ENCODE results near the gene NIFK.

NIFK gene
- long read RNA-seq, transcript NIFK-201 (7 exons, 1,734 nt), result major isoform, 254 of 271 reads
- long read RNA-seq, partial matches to known transcripts, result 2 of 271 reads
- long read RNA-seq, other reads (novel, unspliced or antisense), result 9 of 271 reads

DNA sequence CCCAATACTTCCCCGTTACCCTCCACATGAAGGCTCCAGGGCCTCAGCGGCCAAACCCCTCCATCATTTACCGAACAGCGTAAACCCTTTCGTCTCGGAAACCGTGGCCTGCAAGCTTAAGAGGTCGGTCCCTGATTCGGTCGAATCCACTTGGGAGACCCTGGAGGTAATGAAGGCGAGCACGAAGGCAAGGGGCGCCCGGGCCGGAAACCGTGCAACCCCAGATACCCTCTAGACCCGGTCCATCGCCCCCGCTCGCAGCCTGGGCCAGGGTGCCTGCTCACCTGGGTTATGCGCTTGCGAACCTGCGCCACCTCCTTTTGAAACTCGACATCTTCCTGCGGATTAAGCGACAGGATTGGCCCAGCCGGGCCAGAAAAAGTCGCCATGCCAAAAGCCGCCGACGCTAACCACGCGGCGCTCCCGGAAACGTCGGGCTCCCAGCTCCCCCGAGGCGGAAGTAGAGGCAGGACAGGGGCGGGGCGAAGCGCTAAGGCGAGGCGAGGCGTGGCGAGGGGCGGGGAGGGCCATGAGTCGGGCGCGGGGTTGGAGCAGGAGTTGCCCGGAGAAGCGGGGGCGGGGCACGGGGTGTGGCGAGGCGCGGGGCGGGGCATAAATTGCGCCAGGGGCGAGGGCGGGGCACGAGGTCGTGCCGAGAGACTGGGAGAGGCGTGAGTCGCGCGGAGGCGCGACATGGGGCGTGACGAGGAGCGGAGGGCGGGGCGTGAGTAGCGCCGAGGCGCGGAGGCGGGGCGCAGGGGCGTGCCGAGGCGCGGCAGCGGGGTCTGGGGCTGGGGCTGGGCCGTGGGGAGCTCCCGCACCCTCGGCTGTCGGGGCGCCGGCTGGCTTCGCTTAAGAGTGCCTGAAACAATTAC is at the start of gene NIFK:
NIFK (minus strand) TSS at position 414 of the 875 bp plus-strand sequence; CDS start at position 389, 25 bp downstream.
- Histone ChIP-seq H3K27me3 (ENCODE audit: insufficient read depth, poor library complexity, severe bottlenecking) (no peaks in the 10 kb centered on the region), H3K27ac (replicated peaks) (peak within 1 kb of the TSS; percentile 88), H3K4me3 (replicated peaks; ENCODE audit: insufficient read depth, low read length) (peak within 1 kb of the TSS; percentile 96)
- peak; percentile 95 to 99 for DNase-seq (ENCODE audit: low read depth in 1 of 2, low spot score in 1 of 2)
- TF ChIP-seq, protein P1, sequence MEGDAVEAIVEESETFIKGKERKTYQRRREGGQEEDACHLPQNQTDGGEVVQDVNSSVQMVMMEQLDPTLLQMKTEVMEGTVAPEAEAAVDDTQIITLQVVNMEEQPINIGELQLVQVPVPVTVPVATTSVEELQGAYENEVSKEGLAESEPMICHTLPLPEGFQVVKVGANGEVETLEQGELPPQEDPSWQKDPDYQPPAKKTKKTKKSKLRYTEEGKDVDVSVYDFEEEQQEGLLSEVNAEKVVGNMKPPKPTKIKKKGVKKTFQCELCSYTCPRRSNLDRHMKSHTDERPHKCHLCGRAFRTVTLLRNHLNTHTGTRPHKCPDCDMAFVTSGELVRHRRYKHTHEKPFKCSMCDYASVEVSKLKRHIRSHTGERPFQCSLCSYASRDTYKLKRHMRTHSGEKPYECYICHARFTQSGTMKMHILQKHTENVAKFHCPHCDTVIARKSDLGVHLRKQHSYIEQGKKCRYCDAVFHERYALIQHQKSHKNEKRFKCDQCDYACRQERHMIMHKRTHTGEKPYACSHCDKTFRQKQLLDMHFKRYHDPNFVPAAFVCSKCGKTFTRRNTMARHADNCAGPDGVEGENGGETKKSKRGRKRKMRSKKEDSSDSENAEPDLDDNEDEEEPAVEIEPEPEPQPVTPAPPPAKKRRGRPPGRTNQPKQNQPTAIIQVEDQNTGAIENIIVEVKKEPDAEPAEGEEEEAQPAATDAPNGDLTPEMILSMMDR (IDR thresholded peaks at IDR 0.05; ENCODE audit: insufficient read depth, low read length), result no peak
- TF ChIP-seq POLR2AphosphoS5 (IDR thresholded peaks at IDR 0.05; ENCODE audit: low read depth) (peak; percentile 84), GABPA (IDR thresholded peaks at IDR 0.05; ENCODE audit: low read depth) (peak; percentile 83), SPI1 (IDR thresholded peaks at IDR 0.05; ENCODE audit: borderline replicate concordance, low read depth) (no peak; the same call in 1 of the 2 replicates)
- TF ChIP-seq, protein P2, sequence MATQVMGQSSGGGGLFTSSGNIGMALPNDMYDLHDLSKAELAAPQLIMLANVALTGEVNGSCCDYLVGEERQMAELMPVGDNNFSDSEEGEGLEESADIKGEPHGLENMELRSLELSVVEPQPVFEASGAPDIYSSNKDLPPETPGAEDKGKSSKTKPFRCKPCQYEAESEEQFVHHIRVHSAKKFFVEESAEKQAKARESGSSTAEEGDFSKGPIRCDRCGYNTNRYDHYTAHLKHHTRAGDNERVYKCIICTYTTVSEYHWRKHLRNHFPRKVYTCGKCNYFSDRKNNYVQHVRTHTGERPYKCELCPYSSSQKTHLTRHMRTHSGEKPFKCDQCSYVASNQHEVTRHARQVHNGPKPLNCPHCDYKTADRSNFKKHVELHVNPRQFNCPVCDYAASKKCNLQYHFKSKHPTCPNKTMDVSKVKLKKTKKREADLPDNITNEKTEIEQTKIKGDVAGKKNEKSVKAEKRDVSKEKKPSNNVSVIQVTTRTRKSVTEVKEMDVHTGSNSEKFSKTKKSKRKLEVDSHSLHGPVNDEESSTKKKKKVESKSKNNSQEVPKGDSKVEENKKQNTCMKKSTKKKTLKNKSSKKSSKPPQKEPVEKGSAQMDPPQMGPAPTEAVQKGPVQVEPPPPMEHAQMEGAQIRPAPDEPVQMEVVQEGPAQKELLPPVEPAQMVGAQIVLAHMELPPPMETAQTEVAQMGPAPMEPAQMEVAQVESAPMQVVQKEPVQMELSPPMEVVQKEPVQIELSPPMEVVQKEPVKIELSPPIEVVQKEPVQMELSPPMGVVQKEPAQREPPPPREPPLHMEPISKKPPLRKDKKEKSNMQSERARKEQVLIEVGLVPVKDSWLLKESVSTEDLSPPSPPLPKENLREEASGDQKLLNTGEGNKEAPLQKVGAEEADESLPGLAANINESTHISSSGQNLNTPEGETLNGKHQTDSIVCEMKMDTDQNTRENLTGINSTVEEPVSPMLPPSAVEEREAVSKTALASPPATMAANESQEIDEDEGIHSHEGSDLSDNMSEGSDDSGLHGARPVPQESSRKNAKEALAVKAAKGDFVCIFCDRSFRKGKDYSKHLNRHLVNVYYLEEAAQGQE (IDR thresholded peaks at IDR 0.05; ENCODE audit: insufficient replicate concordance, low read depth), result no peak

DNA sequence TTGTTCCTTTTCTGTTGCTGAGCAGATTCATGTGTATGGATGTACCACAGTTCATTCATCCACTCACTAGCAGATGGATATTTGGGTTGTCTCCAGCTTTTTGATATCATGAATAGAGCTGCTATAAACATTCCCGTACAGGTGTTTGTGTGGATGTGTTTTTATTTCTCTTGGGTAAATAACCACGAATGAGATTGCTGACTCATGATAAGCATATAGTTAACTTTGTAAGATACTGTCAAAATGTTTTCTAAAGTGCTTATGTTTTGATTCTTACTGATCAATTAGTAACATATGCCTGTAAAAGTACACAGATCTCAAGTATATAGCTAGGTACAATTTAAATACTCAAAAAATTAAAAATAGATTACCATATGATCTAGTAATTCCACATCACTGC is 46.5 kb upstream of the NIFK start:
- peaks cover 3% of the 10 kb centered on the region for H3K27me3 ChIP-seq (ENCODE audit: insufficient read depth, poor library complexity, severe bottlenecking)
- TF ChIP-seq SPI1 (IDR thresholded peaks at IDR 0.05; ENCODE audit: borderline replicate concordance, low read depth), result no peak
- no peak for TF ChIP-seq GABPA (IDR thresholded peaks at IDR 0.05; ENCODE audit: low read depth)
- TF ChIP-seq POLR2AphosphoS5 (IDR thresholded peaks at IDR 0.05; ENCODE audit: low read depth), result no peak
- TF ChIP-seq, protein P2 (IDR thresholded peaks at IDR 0.05; ENCODE audit: insufficient replicate concordance, low read depth), result no peak
- TF ChIP-seq, protein P1 (IDR thresholded peaks at IDR 0.05; ENCODE audit: insufficient read depth, low read length), result no peak
- no peak for DNase-seq (ENCODE audit: low read depth in 1 of 2, low spot score in 1 of 2)
- no peak overlapping the region for H3K27ac ChIP-seq (replicated peaks)
- H3K4me3 ChIP-seq (replicated peaks; ENCODE audit: insufficient read depth, low read length), result no peak overlapping the region

DNA sequence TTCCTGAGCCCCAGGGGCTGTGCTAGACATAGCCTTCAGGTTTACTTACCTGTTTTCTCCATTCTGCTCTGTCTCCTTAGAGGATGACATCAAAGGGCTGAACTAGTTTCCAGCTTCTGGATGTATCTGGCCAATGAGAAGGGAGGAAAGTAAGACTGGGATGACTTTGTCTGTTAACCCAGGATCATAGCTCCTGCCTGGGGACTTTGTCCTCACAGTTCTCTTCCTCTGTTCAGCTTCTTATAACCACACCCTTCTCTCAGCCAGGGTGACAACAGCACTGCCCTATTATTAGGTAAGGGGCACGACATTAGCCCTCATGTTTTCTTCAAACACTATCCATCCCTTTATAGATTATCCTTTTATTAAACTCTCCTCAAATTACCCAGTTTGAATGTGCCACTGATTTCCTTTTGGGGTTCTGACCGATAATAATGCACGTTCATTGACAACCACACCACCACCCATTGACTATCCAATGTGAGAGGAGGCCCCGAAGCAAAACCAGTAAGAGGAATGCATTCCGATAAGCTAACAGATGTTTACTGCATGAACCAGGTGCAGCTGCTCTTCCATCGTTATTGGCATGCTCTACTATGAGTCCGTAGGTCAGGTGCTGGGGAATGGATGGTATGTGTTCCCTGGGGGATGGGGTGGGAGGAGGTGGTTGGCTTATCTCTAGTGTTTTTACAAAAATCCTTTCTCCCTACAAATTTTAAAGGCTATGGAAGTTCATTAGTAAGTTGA is 42.2 kb upstream of the NIFK start:
- TF ChIP-seq, protein P1 (IDR thresholded peaks at IDR 0.05; ENCODE audit: insufficient read depth, low read length), result no peak
- TF ChIP-seq SPI1 (IDR thresholded peaks at IDR 0.05; ENCODE audit: borderline replicate concordance, low read depth), result no peak
- no peak for TF ChIP-seq POLR2AphosphoS5 (IDR thresholded peaks at IDR 0.05; ENCODE audit: low read depth)
- TF ChIP-seq GABPA (IDR thresholded peaks at IDR 0.05; ENCODE audit: low read depth), result no peak
- TF ChIP-seq, protein P2 (IDR thresholded peaks at IDR 0.05; ENCODE audit: insufficient replicate concordance, low read depth), result no peak
- H3K4me3 ChIP-seq (replicated peaks; ENCODE audit: insufficient read depth, low read length), result no peak overlapping the region
- no peak overlapping the region for H3K27ac ChIP-seq (replicated peaks)
- H3K27me3 ChIP-seq (ENCODE audit: insufficient read depth, poor library complexity, severe bottlenecking), result peaks cover 3% of the 10 kb centered on the region
- DNase-seq (ENCODE audit: low read depth in 1 of 2, low spot score in 1 of 2), result no peak

Data from HL-60 (cell line).